Trophoblast cell (in vitro differentiated cells and primary cell): Measurements from ENCODE around the gene GAPDH.

Experiments
- DNase-seq, 2 donors: peaks; one replicate each; pipeline ENCODE4 v3.0.0-alpha.2; 2016
- H2AFZ ChIP-seq: 2 replicates; pipeline ENCODE4 v1.6.1; 2013; ENCODE audit warnings: low read length, moderate library complexity, mild to moderate bottlenecking; ENCODE audit not compliant: insufficient read depth, poor library complexity
- H2AK5ac ChIP-seq: 2 replicates; pipeline ENCODE4 v1.6.1; 2013; ENCODE audit warnings: mild to moderate bottlenecking, low read length
- H2BK120ac ChIP-seq: 2 replicates; pipeline ENCODE4 v1.6.1; 2013; ENCODE audit warnings: low read length, mild to moderate bottlenecking, moderate library complexity; ENCODE audit not compliant: insufficient read depth, poor library complexity
- H2BK12ac ChIP-seq: 2 replicates; pipeline ENCODE4 v1.6.1; 2013; ENCODE audit warnings: mild to moderate bottlenecking, low read length, moderate library complexity
- H2BK5ac ChIP-seq: 2 replicates; pipeline ENCODE4 v1.6.1; 2013; ENCODE audit warnings: low read length, low read depth, moderate library complexity, mild to moderate bottlenecking; ENCODE audit not compliant: poor library complexity
- H3K14ac ChIP-seq: 2 replicates; pipeline ENCODE4 v1.6.1; 2013; ENCODE audit warnings: mild to moderate bottlenecking, low read length
- H3K18ac ChIP-seq: 2 replicates; pipeline ENCODE4 v1.6.1; 2013; ENCODE audit warnings: mild to moderate bottlenecking, low read length
- H3K23ac ChIP-seq: 2 replicates; pipeline ENCODE4 v1.6.1; 2013; ENCODE audit warnings: low read length
- H3K27ac ChIP-seq: 2 replicates; pipeline ENCODE4 v1.5.1; 2013; ENCODE audit warnings: low read depth, mild to moderate bottlenecking, inconsistent platforms, low read length, moderate library complexity
- H3K27me3 ChIP-seq: 2 replicates; pipeline ENCODE4 v1.6.1; 2013; ENCODE audit warnings: inconsistent platforms, mild to moderate bottlenecking, low read length, moderate library complexity; ENCODE audit not compliant: insufficient read depth
- H3K36me3 ChIP-seq, 2 experiments: 1 replicate in 1 of 2; 2 replicates in 1 of 2; pipeline ENCODE4 v1.6.1; 2013; ENCODE audit warnings: low read length in 2 of 2, mild to moderate bottlenecking in 2 of 2, moderate library complexity in 1 of 2; ENCODE audit not compliant: insufficient read depth in 2 of 2, control insufficient read depth in 1 of 2
- H3K4ac ChIP-seq: 2 replicates; pipeline ENCODE4 v1.6.1; 2013; ENCODE audit warnings: low read depth, mild to moderate bottlenecking, low read length, moderate library complexity
- H3K4me1 ChIP-seq, 2 experiments: 1 replicate in 1 of 2; 2 replicates in 1 of 2; pipeline ENCODE4 v1.6.1; 2013; ENCODE audit warnings: low read length in 2 of 2, mild to moderate bottlenecking in 2 of 2, moderate library complexity in 1 of 2; ENCODE audit not compliant: insufficient read depth in 2 of 2, control insufficient read depth in 1 of 2
- H3K4me2 ChIP-seq: 2 replicates; pipeline ENCODE4 v1.6.1; 2013; ENCODE audit warnings: inconsistent platforms, mild to moderate bottlenecking, low read length, moderate library complexity
- H3K4me3 ChIP-seq: 2 replicates; pipeline ENCODE4 v1.5.1; 2013; ENCODE audit warnings: mild to moderate bottlenecking, low read depth, low read length, inconsistent platforms
- H3K79me1 ChIP-seq: one replicate; pipeline ENCODE4 v1.6.1; 2013; ENCODE audit warnings: low read length
- H3K79me2 ChIP-seq: 2 replicates; pipeline ENCODE4 v1.6.1; 2013; ENCODE audit warnings: low read length, mild to moderate bottlenecking; ENCODE audit not compliant: control insufficient read depth, insufficient read depth, poor library complexity
- H3K9ac ChIP-seq: 2 replicates; pipeline ENCODE4 v1.6.1; 2013; ENCODE audit warnings: mild to moderate bottlenecking, low read length
- H3K9me3 ChIP-seq: 2 replicates; pipeline ENCODE4 v1.6.1; 2013; ENCODE audit warnings: low read depth, mild to moderate bottlenecking, control low read depth, inconsistent platforms, low read length; ENCODE audit not compliant: insufficient read depth
- H4K12ac ChIP-seq: 2 replicates; pipeline ENCODE4 v1.6.1; 2013; ENCODE audit warnings: low read depth, mild to moderate bottlenecking, low read length, moderate library complexity
- H4K8ac ChIP-seq: 2 replicates; pipeline ENCODE4 v1.6.1; 2013; ENCODE audit warnings: low read depth, mild to moderate bottlenecking, low read length, moderate library complexity
- H4K91ac ChIP-seq: one replicate; pipeline ENCODE4 v1.6.1; 2013; ENCODE audit warnings: low read depth, mild to moderate bottlenecking, low read length, moderate library complexity
- WGBS: extraction: QIAGEN DNeasy Blood & Tissue Kit; methylation state at CpG from one replicate; pipeline ENCODE4 v1.1.7; 2013; ENCODE audit warnings: missing lambda C conversion rate; ENCODE audit not compliant: insufficient read length, insufficient coverage; ENCODE audit errors: extremely low coverage; 5-methylcytosine and 5-hydroxymethylcytosine counted together

The GAPDH gene

DNA sequence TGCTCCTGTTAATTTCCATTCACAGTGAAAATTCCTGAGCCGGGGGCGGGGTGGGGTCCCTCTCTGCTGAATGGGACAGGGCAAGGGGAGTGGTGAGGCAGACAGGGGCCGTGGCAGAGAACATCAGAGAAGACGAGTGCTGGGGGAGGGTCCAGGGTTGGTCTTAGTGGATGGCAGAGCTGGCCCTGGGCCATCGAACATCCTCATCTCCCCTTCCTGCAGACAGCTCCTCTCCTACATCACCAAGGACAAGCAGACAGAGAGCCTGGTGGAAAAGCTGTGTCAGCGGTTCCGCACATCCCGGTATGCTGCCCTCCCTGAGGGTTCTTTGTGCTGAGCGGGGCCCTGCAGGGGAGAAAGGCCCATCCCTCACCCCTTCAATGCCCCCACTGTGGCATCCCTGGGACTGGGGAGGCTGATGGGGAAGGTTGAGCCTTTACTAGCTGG is 5.0 kb upstream of the GAPDH start:
- H3K4me1 ChIP-seq, result peaks cover 35 to 42% of the 10 kb centered on the region in 2 experiments
- no peak for DNase-seq

DNA sequence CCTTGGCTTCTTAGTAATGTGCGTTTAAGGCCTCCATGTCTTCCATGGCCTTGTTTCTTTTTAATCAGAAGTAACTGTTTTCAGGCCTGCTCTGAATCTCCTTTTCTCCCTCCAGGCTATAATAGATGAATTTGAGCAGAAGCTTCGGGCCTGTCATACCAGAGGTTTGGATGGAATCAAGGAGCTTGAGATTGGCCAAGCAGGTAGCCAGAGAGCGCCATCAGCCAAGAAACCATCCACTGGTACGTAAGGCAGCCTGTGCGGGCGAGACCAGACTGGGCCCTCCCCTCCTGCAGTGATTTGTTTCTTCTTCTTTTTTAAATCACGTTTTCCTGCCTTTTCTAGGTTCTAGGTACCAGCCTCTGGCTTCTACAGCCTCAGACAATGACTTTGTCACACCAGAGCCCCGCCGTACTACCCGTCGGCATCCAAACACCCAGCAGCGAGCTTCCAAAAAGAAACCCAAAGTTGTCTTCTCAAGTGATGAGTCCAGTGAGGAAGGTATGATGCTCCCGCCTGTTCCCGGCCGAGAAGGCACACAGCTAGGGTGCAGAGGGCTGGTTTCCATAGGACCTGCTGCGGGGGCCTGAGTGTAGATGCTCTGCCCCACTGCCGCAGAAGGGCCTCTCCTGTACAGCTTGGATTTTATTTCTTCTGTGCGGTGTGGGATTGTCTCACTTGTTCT is 3.6 kb upstream of the GAPDH start:
- peak overlapping the region; percentile 47 for H3K4ac ChIP-seq
- H3K79me2 ChIP-seq, result peaks cover 24% of the 10 kb centered on the region
- H2BK12ac ChIP-seq, result peak overlapping the region; percentile 74
- peak overlapping the region; percentile 69 for H2AK5ac ChIP-seq
- H2BK120ac ChIP-seq, result peak overlapping the region; percentile 40
- peak overlapping the region; percentile 48 for H4K91ac ChIP-seq
- no peak overlapping the region for H3K4me2 ChIP-seq
- DNase-seq, result peak; percentile 69 to 73
- peak overlapping the region; percentile 7 for H4K8ac ChIP-seq
- H3K14ac ChIP-seq, result peak overlapping the region; percentile 12
- H3K9me3 ChIP-seq, result no peaks in the 10 kb centered on the region
- H2BK5ac ChIP-seq, result peak overlapping the region; percentile 24
- H3K27me3 ChIP-seq, result no peaks in the 10 kb centered on the region
- peaks cover 51% of the 10 kb centered on the region for H3K79me1 ChIP-seq
- H3K27ac ChIP-seq, result peak overlapping the region; percentile 38
- H3K36me3 ChIP-seq, result peaks cover 50 to 56% of the 10 kb centered on the region in 2 experiments
- H3K9ac ChIP-seq, result no peak overlapping the region
- no peak overlapping the region for H3K23ac ChIP-seq
- H4K12ac ChIP-seq, result no peak overlapping the region
- peak overlapping the region; percentile 40 for H3K18ac ChIP-seq
- no peak overlapping the region for H2AFZ ChIP-seq
- WGBS, result no CpG with 5 or more reads among the region's 18 CpGs
- peaks cover 35 to 42% of the 10 kb centered on the region in 2 experiments for H3K4me1 ChIP-seq
- H3K4me3 ChIP-seq, result no peak overlapping the region

More for the DNA sequence above, 5.0 kb upstream of the GAPDH start:
- peak overlapping the region; percentile 59 for H4K8ac ChIP-seq
- H3K4me3 ChIP-seq, result no peak overlapping the region
- H3K23ac ChIP-seq, result no peak overlapping the region
- H3K18ac ChIP-seq, result peak overlapping the region; percentile 80
- peak overlapping the region; percentile 91 for H2BK120ac ChIP-seq
- peak overlapping the region; percentile 93 for H4K91ac ChIP-seq
- peak overlapping the region; percentile 88 for H2AK5ac ChIP-seq
- H3K14ac ChIP-seq, result peak overlapping the region; percentile 86
- no peak overlapping the region for H4K12ac ChIP-seq
- H3K27me3 ChIP-seq, result no peaks in the 10 kb centered on the region
- peak overlapping the region; percentile 86 for H3K27ac ChIP-seq
- peak overlapping the region; percentile 87 for H2BK12ac ChIP-seq
- H3K9ac ChIP-seq, result no peak overlapping the region
- H2BK5ac ChIP-seq, result peak overlapping the region; percentile 74
- peaks cover 39% of the 10 kb centered on the region for H3K79me1 ChIP-seq
- H2AFZ ChIP-seq, result peak overlapping the region; percentile 43
- peak overlapping the region; percentile 80 for H3K4ac ChIP-seq
- peaks cover 48 to 57% of the 10 kb centered on the region in 2 experiments for H3K36me3 ChIP-seq
- peak overlapping the region; percentile 1 for H3K4me2 ChIP-seq
- H3K79me2 ChIP-seq, result peaks cover 10% of the 10 kb centered on the region
- H3K9me3 ChIP-seq, result no peaks in the 10 kb centered on the region
- WGBS, result no CpG with 5 or more reads among the region's 9 CpGs

DNA sequence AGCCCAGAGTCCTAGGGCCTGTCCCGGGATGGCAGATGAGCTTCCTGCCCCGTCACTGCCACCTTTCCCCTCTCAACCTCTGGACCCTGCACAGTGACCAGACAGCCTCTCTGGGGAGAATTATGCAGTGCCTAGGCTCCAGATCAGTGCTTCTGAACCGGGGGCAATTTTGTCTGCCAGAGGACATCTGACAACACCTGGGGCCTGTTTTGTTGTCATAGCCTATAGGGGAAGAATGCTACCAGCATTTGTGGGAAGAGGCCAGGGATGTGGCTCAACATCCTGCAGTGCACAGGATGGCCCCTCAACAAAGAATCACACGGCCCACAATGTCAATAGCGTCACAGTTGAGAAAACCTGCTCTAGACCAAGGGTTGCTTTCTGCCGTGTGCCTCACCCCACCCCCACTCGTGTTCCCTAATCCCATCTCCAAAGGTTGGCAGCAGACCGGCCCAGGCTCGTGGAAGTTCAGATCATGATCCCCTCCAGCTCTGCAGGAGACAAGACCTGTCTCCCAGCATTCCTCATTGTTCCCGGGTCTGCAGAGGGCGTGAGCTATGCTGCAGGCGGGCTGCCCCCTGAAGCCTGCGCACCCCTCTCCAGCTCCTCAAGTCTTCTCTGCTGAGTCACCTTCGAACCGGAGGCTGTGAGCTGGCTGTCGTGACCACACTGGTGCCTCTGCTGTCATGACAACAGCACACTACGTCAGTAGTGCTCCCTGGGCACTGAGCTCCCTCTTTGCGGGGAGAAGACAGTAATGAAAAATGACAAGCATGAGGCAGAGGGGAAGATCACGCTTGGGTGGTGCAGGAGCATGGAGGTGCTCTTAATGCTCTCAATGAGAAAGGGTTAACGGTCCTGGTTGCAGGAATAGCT is 2.0 kb upstream of the GAPDH start:
- Histone ChIP-seq H3K27me3 (no peaks in the 10 kb centered on the region), H3K4me1 (peaks cover 35 to 48% of the 10 kb centered on the region in 2 experiments)
- no CpG with 5 or more reads among the region's 20 CpGs for WGBS

DNA sequence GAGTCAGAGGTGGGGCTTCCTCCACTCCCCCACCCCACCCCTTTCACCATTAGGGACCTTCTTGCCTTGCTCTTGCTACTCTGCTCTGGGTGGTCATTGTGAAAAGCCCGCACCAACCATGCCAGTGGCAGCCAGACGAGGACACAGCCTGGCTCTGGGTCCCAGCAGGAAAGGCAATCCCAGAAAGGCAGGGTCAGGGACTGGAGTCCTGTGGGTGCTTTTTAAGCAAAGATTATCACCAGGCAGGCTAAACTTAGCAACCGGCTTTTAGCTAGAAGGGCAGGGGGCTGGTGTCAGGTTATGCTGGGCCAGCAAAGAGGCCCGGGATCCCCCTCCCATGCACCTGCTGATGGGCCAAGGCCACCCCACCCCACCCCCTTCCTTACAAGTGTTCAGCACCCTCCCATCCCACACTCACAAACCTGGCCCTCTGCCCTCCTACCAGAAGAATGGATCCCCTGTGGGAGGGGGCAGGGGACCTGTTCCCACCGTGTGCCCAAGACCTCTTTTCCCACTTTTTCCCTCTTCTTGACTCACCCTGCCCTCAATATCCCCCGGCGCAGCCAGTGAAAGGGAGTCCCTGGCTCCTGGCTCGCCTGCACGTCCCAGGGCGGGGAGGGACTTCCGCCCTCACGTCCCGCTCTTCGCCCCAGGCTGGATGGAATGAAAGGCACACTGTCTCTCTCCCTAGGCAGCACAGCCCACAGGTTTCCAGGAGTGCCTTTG is 1.2 kb upstream of the GAPDH start:
- Histone ChIP-seq H3K14ac (peak overlapping the region; percentile 70), H3K36me3 (peaks cover 55 to 57% of the 10 kb centered on the region in 2 experiments), H3K79me2 (peaks cover 26% of the 10 kb centered on the region), H2BK12ac (peak overlapping the region; percentile 92), H3K4me2 (peak overlapping the region; percentile 85), H3K79me1 (peaks cover 48% of the 10 kb centered on the region), H2BK5ac (peak overlapping the region; percentile 95), H3K4me3 (peak overlapping the region; percentile 69), H3K9ac (no peak overlapping the region), H3K27me3 (no peaks in the 10 kb centered on the region), H4K12ac (peak overlapping the region; percentile 24), H3K18ac (peak overlapping the region; percentile 44), H3K23ac (no peak overlapping the region), H3K27ac (peak overlapping the region; percentile 93), H2AK5ac (peak overlapping the region; percentile 93), H3K4ac (peak overlapping the region; percentile 56), H3K9me3 (peaks cover 1% of the 10 kb centered on the region), H2BK120ac (peak overlapping the region; percentile 79), H4K8ac (peak overlapping the region; percentile 80), H3K4me1 (peaks cover 31 to 45% of the 10 kb centered on the region in 2 experiments), H4K91ac (peak overlapping the region; percentile 89), H2AFZ (peak overlapping the region; percentile 59)
- no CpG with 5 or more reads among the region's 14 CpGs for WGBS
- peak; percentile 97 to 98 for DNase-seq

More for the DNA sequence above, 2.0 kb upstream of the GAPDH start:
- Histone ChIP-seq H3K4me2 (peak overlapping the region; percentile 85), H3K9me3 (peaks cover 1% of the 10 kb centered on the region), H4K8ac (peak overlapping the region; percentile 80), H3K79me2 (peaks cover 26% of the 10 kb centered on the region), H2AK5ac (peak overlapping the region; percentile 93), H2BK120ac (peak overlapping the region; percentile 79), H4K91ac (peak overlapping the region; percentile 89), H2AFZ (no peak overlapping the region), H3K9ac (no peak overlapping the region), H3K4ac (peak overlapping the region; percentile 56), H3K14ac (peak overlapping the region; percentile 70), H3K18ac (peak overlapping the region; percentile 44), H3K27ac (peak overlapping the region; percentile 93), H3K79me1 (peaks cover 51% of the 10 kb centered on the region), H4K12ac (no peak overlapping the region), H3K4me3 (no peak overlapping the region), H3K23ac (no peak overlapping the region), H3K36me3 (peaks cover 50 to 56% of the 10 kb centered on the region in 2 experiments), H2BK12ac (peak overlapping the region; percentile 92), H2BK5ac (peak overlapping the region; percentile 95)
- DNase-seq, result peak; percentile 94 to 96
